ENCODE data around the gene HMGXB3.

Gene HMGXB3

DNA sequence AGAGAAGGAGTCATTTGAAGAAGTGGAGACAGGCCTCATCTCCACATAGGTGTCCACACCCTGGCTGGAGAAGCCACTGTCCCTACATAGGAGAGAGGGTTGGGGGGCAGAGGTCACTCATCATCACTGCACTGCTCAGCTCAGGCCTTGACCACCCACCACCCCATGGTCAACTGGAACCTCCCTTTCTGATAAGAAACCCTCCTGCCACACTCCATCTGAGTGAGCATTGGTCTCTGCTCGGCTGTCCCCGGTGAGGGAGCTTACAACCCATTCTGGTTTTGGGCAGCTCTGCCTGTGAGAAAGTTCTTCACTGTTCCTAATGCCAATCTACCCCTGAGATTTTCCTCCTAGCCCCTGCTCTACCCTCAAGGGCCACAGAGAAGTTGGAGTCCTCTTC lies 57.0 kb downstream of the HMGXB3 start:
- TF ChIP-seq TOX (CRISPR knock-in tag; IDR thresholded peaks at IDR 0.05; ENCODE audit: borderline replicate concordance) (no peak), ZC3H10 (CRISPR knock-in tag; IDR thresholded peaks at IDR 0.05) (no peak), ZFP3 (CRISPR knock-in tag; IDR thresholded peaks at IDR 0.05) (no peak), TCF4 (CRISPR knock-in tag; IDR thresholded peaks at IDR 0.05; ENCODE audit: borderline replicate concordance) (no peak), PPARA (CRISPR knock-in tag; IDR thresholded peaks at IDR 0.05; ENCODE audit: borderline replicate concordance) (no peak)
- TF ChIP-seq, protein P1, sequence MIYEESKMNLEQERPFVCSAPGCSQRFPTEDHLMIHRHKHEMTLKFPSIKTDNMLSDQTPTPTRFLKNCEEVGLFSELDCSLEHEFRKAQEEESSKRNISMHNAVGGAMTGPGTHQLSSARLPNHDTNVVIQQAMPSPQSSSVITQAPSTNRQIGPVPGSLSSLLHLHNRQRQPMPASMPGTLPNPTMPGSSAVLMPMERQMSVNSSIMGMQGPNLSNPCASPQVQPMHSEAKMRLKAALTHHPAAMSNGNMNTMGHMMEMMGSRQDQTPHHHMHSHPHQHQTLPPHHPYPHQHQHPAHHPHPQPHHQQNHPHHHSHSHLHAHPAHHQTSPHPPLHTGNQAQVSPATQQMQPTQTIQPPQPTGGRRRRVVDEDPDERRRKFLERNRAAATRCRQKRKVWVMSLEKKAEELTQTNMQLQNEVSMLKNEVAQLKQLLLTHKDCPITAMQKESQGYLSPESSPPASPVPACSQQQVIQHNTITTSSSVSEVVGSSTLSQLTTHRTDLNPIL (CRISPR knock-in tag; IDR thresholded peaks at IDR 0.05; ENCODE audit: low read depth) = no peak
- TF ChIP-seq, protein P2, sequence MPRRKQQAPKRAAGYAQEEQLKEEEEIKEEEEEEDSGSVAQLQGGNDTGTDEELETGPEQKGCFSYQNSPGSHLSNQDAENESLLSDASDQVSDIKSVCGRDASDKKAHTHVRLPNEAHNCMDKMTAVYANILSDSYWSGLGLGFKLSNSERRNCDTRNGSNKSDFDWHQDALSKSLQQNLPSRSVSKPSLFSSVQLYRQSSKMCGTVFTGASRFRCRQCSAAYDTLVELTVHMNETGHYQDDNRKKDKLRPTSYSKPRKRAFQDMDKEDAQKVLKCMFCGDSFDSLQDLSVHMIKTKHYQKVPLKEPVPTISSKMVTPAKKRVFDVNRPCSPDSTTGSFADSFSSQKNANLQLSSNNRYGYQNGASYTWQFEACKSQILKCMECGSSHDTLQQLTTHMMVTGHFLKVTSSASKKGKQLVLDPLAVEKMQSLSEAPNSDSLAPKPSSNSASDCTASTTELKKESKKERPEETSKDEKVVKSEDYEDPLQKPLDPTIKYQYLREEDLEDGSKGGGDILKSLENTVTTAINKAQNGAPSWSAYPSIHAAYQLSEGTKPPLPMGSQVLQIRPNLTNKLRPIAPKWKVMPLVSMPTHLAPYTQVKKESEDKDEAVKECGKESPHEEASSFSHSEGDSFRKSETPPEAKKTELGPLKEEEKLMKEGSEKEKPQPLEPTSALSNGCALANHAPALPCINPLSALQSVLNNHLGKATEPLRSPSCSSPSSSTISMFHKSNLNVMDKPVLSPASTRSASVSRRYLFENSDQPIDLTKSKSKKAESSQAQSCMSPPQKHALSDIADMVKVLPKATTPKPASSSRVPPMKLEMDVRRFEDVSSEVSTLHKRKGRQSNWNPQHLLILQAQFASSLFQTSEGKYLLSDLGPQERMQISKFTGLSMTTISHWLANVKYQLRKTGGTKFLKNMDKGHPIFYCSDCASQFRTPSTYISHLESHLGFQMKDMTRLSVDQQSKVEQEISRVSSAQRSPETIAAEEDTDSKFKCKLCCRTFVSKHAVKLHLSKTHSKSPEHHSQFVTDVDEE (CRISPR knock-in tag; IDR thresholded peaks at IDR 0.05) = no peak
- ATAC-seq = no peak

DNA sequence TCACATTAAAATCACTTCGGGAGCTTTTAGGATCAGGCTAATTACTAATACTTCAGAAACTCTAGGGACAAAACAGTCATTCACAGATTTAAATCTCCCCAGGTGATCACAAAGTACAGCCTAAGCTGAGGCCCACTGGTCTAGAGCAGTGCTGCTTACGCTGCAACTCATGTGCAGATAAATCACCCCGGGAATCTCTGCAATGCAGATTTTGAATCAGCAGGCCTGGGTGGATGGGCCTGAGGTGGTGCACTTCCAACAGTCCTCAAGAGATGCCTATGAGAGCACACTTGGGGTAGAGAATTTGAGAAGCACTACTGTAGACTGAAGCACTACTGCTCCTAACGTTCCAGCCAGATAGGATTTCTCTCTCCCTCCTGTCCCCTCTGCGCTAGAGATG lies 57.5 kb downstream of the HMGXB3 start:
- TF ChIP-seq, protein P3, sequence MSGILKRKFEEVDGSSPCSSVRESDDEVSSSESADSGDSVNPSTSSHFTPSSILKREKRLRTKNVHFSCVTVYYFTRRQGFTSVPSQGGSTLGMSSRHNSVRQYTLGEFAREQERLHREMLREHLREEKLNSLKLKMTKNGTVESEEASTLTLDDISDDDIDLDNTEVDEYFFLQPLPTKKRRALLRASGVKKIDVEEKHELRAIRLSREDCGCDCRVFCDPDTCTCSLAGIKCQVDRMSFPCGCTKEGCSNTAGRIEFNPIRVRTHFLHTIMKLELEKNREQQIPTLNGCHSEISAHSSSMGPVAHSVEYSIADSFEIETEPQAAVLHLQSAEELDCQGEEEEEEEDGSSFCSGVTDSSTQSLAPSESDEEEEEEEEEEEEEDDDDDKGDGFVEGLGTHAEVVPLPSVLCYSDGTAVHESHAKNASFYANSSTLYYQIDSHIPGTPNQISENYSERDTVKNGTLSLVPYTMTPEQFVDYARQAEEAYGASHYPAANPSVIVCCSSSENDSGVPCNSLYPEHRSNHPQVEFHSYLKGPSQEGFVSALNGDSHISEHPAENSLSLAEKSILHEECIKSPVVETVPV (CRISPR knock-in tag; IDR thresholded peaks at IDR 0.05) = no peak
- TF ChIP-seq ISL1 (CRISPR knock-in tag; IDR thresholded peaks at IDR 0.05) (no peak), ZFP30 (CRISPR knock-in tag; IDR thresholded peaks at IDR 0.05) (no peak)
- ATAC-seq = peak; percentile 8

GRCh38 chr5:150058480-150059126 lies 58.1 kb downstream of the HMGXB3 start:
- TF ChIP-seq ARNTL (CRISPR knock-in tag; IDR thresholded peaks at IDR 0.05; ENCODE audit: borderline replicate concordance, low read depth) = no peak
- TF ChIP-seq, protein P1 (CRISPR knock-in tag; IDR thresholded peaks at IDR 0.05; ENCODE audit: low read depth) = no peak
- no peak for TF ChIP-seq CSDC2 (CRISPR knock-in tag; IDR thresholded peaks at IDR 0.05)
- TF ChIP-seq GLIS3 (CRISPR knock-in tag; IDR thresholded peaks at IDR 0.05) = no peak
- TF ChIP-seq SNAI2 (CRISPR knock-in tag; IDR thresholded peaks at IDR 0.05) = no peak
- no peak for TF ChIP-seq OSR1 (CRISPR knock-in tag; IDR thresholded peaks at IDR 0.05)
- no peak for TF ChIP-seq ZC3H10 (CRISPR knock-in tag; IDR thresholded peaks at IDR 0.05)
- TF ChIP-seq, protein P2 (CRISPR knock-in tag; IDR thresholded peaks at IDR 0.05) = no peak
- TF ChIP-seq POU6F1 (CRISPR knock-in tag; IDR thresholded peaks at IDR 0.05; ENCODE audit: borderline replicate concordance, low read depth) = no peak
- no peak for TF ChIP-seq ZNF565 (CRISPR knock-in tag; conservative IDR thresholded peaks at IDR 0.05; ENCODE audit: low read depth)
- no peak for TF ChIP-seq TCF4 (CRISPR knock-in tag; IDR thresholded peaks at IDR 0.05; ENCODE audit: borderline replicate concordance)
- TF ChIP-seq PPARA (CRISPR knock-in tag; IDR thresholded peaks at IDR 0.05; ENCODE audit: borderline replicate concordance) = no peak
- TF ChIP-seq RARB (CRISPR knock-in tag; IDR thresholded peaks at IDR 0.05) = no peak
- TF ChIP-seq ZFP3 (CRISPR knock-in tag; IDR thresholded peaks at IDR 0.05) = no peak
- ATAC-seq = peak; percentile 81
